Measurements from ENCODE around the gene ERCC3. TPM values are rescaled to one million over a fixed set of nuclear protein-coding genes. Genes with fewer than 3 reads are reported as not detected.
A peak's percentile ranks its signal among the peaks of the same experiment; 100 is the strongest.
"Not testable (repeated sequence)": the region's sequence is repeated elsewhere in the genome, so short reads cannot be mapped to it uniquely, and the experiment has no call there.

Gene ERCC3
- total RNA-seq, 1 donor from 2014 or later: 19.0 TPM

- ATAC-seq: no peak
Observed at GRCh38 chr2:127278959-127279358, 15.0 kb downstream of the ERCC3 start.

- ATAC-seq: no peak
Observed at GRCh38 chr2:127277028-127277427, 16.9 kb downstream of the ERCC3 start.

- ATAC-seq: no peak
Observed at GRCh38 chr2:127275789-127276188, 18.2 kb downstream of the ERCC3 start.

GRCh38 chr2:127275356-127275755, 18.6 kb downstream of the ERCC3 start:
- ATAC-seq: no peak

- no peak for ATAC-seq
Observed at GRCh38 chr2:127270663-127271062, 23.3 kb downstream of the ERCC3 start.

GRCh38 chr2:127261804-127262406, 32.0 kb downstream of the ERCC3 start:
- ATAC-seq: no peak

GRCh38 chr2:127259355-127259754, 34.6 kb downstream of the ERCC3 start:
- no peak for ATAC-seq

- ATAC-seq: no peak
Observed at GRCh38 chr2:127256866-127257265, 37.1 kb downstream of the ERCC3 start.

GRCh38 chr2:127256381-127256780, 37.6 kb downstream of the ERCC3 start:
- no peak for ATAC-seq

- ATAC-seq: no peak
Observed at GRCh38 chr2:127255721-127256120, 38.2 kb downstream of the ERCC3 start.

GRCh38 chr2:127255146-127255545, 38.8 kb downstream of the ERCC3 start:
- ATAC-seq: no peak

- no peak for ATAC-seq
Observed at GRCh38 chr2:127254386-127254981, 39.5 kb downstream of the ERCC3 start.

- peak; percentile 62 for ATAC-seq
Observed at GRCh38 chr2:127241184-127241583, 52.8 kb downstream of the ERCC3 start.

GRCh38 chr2:127239395-127239794, 54.5 kb downstream of the ERCC3 start:
- no peak for ATAC-seq

GRCh38 chr2:127237768-127238167, 56.2 kb downstream of the ERCC3 start:
- ATAC-seq: not testable (repeated sequence)

GRCh38 chr2:127235082-127235702, 58.8 kb downstream of the ERCC3 start:
- ATAC-seq: no peak

GRCh38 chr2:127233710-127234109, 60.2 kb downstream of the ERCC3 start:
- no peak for ATAC-seq

- ATAC-seq: no peak
Observed at GRCh38 chr2:127231130-127231865, 62.6 kb downstream of the ERCC3 start.

- no peak for ATAC-seq
Observed at GRCh38 chr2:127229555-127229954, 64.4 kb downstream of the ERCC3 start.

- no peak for ATAC-seq
Observed at GRCh38 chr2:127228102-127228501, 65.8 kb downstream of the ERCC3 start.

GRCh38 chr2:127227264-127227660, 66.7 kb downstream of the ERCC3 start:
- ATAC-seq: not testable (repeated sequence)

- ATAC-seq: peak; percentile 96
Observed at GRCh38 chr2:127226520-127227263, 67.3 kb downstream of the ERCC3 start.

GRCh38 chr2:127226132-127226519, 67.8 kb downstream of the ERCC3 start:
- no peak for ATAC-seq
